OCI-M2 (cell line): Measurements from ENCODE around the gene MANEAL.
A peak's percentile ranks its signal among the peaks of the same experiment; 100 is the strongest.

Source experiments
- DNase-seq: peaks from one replicate; lab custom pipeline; 2025; ENCODE audit not compliant: unreplicated experiment; lab: John Stamatoyannopoulos, UW

The MANEAL gene

DNA sequence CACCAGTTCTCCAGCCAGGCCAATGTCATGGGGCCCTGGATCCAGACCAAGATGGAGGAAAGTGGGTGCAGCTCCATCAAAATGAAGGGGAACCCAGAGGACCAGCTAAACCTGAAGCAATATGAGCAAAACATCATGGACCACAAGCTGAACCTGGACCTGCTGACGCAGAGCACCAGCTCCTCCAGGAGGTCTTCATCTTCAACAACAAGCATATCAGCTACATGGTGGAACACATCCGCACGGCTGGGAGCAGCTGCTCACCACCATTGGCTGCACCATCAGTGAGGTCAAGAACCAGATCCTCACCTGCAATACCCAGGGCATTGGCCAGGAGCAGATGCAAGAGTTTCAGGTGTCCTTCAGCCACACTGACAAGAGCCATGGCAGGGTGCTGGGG is 15.0 kb upstream of the MANEAL start:
- no peak for DNase-seq

DNA sequence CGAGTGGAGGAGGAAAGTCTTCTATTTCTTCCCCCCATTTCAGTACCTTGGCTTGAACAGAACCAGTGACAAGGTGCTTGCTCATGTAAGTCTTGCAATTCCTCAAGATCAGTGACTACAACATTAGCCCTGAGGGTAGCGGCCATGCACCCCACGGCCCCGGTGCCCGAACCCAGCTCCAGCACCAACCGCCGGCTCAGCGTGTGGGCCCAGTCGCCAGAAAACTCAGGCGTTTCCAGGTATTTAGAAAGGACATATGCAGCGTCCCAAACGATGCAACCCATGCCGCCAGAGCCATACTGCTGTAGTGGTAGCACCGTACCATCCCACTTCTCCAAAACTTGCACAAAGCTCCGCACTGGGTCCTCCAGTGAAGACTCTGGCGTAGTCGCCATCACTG is 11.2 kb upstream of the MANEAL start:
- DNase-seq, result no peak

DNA sequence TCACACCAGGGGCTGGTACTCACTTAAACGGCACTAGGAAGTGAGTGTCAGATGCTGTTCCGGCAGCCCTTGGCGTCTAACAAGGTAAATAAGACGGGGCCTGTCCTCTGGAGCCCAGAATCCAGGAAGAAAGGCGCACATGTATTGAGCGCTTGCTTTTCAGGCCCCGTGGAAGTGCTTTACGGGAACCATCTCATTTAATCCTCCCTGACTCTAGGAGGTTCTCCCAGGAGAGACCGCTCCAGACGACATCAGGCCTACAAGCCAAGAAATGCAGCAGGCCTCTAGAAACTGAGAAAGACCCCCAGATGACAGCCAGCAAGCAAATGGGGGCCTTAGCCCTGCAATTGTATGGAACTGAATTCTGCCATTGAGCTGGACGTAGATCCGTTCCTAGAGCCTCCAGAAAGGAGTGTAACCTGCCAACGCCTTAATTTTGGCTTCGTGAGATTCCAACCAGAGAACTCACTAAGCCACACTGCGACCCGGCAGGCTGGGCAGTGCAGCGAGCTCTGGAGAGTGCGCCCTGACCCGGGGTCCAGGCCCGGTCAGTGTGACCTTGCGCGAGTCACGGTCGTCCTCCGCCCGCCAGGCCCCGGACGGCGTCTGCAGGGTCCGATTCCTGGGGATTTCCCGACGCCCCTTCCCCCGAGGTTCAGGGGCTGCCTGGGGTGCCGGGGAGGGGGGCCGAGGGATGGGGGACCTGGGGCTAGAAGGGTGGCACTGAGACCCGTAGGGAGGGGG is 532 bp upstream of the MANEAL start:
- DNase-seq, result no peak

DNA sequence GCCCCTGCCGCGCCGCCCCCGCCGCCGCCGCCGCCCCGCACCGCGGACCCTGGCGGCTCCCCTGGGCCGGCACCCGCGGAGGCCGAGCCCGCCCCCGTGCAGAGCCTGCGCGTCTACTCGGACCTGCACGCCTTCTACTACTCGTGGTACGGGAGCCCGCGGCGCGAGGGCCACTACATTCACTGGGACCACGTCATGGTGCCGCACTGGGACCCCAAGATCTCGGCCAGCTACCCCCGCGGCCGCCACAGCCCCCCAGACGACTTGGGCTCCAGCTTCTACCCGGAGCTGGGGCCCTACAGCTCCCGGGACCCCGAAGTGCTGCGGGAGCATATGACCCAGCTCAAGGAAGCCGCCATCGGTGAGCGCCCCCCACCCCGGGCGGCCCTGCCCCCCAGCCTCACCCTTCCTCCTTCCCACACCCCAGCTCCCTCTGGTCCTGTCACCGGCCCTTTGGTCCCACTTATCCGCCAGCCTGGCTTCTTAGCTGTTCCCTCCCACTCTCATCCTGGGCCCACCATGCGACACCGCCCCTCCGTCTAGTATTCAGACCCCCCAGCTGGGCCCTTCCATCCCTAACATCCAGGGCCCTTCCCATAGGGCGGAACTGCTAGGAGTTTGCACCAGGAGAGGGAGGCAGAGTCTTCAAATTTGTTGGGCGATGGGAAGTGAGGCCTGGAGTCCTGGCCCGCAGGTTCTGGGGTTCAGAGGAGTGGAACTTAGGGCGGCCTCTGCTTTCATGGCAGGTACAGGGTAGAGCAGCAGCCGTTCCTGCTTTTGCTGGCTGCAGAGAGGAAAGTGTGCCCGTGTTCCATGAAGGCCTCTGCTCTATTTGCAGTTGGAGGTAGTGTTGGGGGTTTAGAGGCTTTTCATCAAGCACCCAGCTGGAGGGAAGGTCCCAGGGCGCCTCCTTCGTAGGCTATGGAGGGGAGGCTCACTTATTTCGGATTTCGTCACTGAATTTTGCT is 1.0 kb downstream of the MANEAL start:
- no peak for DNase-seq

DNA sequence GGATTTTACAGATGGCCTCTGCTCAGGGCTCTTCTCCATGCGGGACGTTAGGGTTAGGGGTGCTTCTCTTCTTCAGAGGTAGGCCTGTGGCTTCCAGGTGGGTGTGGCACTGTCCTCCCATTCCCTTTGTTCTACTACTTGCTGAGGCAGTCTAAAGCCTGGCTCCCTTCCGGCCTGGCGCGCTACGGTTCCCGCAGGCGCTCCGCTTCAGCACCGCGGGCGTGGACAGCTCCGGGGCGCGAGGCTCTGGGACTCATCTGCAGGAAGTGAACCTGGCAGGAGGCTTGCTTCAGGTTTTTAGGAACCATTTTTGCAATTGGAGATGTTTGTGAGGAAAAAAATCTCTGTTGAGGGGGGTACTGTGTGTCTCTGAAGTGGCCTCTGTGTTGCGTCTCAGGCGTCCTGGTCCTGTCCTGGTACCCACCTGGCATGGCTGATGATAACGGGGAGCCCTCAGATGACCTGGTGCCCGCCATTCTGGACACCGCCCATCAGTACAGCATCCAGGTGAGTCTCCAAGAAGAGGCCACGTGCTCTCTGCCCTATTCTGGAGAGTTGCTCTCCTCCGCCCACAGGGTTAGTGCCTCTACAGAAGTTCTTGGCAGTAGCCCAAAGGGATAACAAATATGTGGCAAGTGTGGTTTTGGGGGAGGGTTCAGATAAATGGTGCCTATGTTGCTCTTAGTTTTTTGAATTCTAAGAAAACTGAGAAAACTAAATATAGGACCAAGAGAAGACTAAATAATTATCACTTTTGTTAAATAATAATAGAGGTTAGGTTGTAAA is 1.9 kb downstream of the MANEAL start:
- DNase-seq, result no peak

DNA sequence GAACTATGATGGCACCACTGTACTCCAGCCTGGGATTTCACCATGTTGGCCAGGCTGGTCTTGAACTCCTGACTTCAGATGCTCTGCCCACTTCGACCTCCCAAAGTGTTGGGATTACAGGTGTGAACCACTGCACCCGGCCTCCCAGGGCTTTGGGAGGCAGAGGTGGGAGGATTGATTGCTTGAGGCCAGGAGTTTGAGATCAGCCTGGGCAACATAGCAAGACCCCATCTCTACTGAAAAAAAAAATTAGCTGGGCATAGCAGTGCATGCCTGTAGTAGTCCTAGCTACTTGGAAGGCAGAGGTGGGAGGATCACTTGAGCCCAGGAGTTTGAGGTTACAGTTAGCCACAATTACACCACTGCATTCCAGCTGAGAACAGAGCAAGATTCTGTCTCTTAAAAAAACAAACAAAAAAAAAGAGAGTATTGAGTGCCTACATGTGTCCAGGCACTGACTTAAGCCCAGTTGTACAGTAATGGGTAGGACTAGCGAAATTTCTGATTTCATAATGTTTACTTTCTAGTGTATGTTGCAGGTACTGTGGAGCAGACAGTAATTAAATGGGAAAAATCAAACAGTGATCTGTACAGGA is 4.2 kb downstream of the MANEAL start:
- DNase-seq, result no peak

DNA sequence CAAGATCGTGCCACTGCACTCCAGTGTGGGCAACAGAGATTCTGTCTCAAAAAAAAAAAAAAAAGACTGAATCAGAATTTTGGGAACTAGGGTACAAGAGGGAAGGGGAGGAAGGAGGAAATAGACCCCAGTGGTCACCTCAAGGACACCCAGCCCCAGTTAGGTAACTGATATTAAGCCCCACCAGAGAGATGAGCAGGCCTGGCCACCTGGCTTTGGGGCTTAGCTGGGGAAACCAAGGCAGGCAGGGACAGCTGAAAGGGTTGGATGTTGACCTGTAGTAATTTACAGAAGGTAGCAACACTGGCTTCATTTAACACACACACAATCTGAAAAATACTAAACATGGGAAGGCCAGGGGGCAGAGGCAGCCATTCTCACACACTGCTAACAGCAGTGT is 8.8 kb downstream of the MANEAL start:
- DNase-seq, result no peak

DNA sequence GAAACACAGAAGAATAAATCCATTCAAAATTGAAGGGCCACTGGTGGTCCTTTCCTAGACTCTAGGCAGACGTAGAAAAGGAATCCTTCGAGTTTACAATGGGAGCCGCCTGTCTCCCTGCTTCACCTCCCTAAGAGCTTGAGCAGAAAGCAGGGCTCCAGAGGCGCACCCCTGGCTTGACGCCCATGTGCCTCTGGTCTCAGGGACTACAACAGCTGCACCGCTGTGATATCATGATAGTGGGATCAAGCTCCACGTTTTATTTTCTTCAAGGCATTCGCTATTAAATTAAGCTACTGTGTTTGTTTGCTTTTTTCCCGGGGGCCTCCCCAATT is 13.5 kb downstream of the MANEAL start:
- DNase-seq, result no peak

DNA sequence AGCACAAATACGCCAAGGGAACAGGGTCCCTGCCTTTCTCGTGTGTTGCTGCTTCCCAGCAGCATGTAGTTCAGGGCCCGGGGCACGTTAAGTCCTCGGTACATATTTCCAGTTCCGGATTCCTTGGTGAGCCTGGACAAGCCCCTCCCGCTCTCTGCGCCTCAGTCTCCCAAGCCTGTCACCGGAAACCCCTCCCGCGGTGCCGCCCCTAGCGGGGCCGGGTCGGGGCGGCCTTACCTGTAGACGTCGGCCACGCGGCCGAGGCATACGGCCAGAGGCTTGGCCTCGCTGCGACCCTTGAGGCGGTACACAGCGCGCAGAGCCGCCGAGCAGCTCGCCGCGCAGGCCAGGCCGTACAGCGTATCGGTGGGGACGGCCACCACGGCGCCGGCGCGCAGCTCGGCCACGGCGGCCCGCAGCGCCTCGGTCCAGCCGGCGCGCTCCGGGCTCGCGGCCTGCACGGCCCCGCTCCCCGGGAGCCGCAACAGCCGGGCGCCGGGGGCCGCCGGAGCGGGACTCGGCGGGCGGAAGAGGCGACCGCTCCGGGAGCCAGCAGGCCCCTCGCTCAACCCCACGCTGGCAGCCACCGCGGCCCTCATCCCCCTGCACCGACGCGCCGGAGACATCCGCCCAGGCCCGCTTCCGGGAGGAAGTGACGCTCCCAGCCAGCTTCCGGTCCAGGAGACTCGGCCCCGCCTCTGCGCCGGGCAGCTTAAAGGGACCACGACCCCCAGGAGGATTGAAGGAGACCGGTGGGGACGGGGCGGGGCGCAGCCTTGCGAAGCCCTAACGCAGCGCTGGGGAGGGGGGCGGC is 14.1 kb downstream of the MANEAL start, which contains the start of the genes C1orf122 and YRDC:
C1orf122 (plus strand) TSS at position 236 of the 814 bp plus-strand sequence. CDS start 615 bp downstream, outside the sequence.
YRDC (minus strand) TSS at position 654 of the 814 bp plus-strand sequence; CDS start at position 626, 28 bp downstream.
- peak; percentile 35 for DNase-seq

DNA sequence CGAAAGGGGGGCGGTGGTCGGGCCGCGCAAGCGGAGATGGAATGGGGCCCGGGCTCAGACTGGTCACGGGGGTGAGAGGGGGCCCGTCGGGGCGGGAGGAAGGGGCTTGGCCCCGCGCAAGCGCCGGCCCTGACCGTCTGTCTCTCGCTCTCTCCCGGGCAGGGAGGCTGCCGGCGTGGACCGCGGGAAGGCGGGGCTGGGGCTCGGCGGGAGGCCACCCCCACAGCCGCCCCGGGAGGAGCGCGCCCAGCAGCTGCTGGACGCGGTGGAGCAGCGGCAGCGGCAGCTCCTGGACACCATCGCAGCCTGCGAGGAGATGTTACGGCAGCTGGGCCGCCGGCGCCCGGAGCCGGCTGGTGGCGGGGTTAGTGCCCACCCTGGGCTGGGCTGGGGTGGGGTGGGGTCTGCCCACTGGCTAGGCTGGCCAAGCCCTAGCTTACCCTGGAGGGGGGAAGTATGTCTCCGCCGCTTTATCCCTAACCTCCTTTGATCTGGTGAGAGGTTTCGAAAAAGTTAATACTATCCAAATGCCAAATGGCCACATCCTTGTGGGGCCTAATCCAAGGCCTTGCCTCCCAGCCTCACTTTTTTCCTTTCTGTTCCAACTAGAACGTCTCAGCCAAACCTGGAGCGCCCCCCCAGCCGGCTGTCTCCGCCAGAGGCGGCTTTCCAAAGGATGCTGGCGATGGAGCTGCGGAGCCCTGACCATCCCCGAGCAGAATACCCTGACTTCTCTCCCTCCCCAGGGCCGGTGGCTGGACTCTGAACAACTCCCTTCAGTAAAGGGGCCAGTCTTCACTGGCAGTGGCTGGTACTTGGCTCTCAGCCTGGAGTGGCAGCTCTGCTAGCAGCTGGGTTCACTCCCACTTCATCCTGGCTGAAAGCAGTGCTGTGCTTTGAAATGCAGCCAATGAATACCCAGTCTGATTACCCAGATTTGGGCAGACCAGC is 15.0 kb downstream of the MANEAL start:
- DNase-seq, result no peak

DNA sequence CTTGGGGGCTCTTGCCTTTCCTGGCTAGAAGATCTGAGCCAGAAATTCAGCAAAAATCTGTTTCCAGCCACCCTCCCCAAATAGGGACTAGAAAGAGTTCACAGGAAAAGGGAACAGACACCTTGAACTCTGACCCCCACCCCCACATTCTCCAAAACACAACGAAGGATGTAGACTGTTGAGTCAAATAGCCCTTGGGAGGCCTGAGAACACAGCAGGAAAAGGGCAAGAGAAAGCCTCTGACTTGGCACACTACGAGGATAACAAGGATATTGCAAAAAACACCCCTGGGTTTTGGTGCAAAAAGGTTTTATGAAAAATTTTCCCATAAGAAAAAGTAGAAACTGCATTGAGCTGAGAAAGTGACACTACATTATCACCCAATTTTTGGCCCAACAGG is 16.3 kb downstream of the MANEAL start:
- DNase-seq, result no peak

DNA sequence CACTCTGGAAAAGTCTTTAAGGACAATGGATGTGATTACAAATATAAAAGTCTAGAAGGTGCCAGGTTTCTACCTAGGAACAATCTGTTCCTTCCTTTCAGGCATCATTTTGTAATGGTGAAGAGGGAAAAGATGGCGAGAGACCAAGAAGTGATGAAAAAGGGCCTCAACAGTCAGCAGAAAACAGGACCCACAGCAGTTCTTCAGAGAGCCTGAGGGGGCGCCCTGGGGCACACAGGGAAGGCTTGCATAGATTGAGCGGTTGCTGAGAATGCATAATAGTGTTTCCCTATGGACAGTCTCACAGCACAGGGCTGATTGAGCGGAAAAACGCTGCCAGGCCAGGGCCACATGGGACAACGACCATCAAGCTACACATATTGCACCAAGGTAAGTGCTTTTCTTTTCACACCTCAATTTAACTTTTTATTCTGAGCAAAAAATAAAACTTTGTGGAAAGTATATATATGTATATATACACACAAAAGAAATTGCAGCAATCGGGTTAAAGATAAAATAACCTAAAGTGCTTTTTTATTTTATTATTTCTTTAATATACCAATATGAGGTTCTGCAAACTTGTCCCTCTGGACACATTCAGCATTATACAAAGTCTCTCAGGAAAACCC is 17.5 kb downstream of the MANEAL start:
- DNase-seq, result no peak

DNA sequence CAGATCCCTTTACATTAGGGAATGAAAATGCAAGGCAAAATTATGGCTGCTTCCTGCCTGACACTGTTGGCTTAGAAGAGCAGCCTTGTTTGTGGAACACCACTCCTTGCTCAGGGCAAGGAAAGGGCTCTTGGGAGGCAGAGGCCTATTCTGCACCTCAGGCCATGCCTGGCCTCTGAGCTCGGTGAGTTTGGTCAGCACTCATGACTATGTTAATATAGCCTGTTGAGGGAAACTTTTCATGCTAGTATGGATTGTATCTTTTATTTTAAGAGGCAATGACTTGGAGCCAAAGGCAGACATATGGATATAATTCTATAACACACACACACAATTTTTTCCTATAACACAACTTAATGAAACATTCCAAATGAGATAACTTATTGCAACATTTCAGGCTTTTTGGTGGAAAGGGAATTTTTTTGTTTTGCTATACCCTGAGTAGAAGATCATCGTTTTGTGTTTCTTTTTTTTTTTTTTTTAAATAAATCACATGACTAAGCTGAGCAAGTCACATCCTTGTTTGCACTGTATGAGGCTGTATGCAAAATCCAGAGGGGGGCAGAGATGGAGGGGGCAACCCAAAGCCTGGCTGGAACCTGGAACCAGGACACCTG is 20.0 kb downstream of the MANEAL start:
- no peak for DNase-seq

DNA sequence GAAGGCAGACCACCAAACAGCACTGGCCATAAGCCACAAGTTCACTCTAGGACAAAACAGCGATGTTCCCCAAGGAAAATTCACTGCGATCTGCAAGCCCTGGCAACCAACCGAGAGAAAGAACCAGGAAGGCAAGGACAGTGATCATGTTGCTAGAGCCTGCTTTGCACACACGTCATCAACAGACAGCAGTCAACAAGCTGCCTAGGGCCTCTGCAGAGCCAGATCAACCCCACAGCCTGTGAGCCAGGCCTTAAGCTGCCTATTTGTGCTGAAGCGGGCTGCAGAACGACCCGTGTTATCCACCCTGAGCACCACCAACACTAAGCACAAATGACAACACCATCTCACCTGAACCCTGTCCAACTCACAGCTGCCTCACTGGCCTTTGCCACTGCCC is 20.6 kb downstream of the MANEAL start:
- no peak for DNase-seq

DNA sequence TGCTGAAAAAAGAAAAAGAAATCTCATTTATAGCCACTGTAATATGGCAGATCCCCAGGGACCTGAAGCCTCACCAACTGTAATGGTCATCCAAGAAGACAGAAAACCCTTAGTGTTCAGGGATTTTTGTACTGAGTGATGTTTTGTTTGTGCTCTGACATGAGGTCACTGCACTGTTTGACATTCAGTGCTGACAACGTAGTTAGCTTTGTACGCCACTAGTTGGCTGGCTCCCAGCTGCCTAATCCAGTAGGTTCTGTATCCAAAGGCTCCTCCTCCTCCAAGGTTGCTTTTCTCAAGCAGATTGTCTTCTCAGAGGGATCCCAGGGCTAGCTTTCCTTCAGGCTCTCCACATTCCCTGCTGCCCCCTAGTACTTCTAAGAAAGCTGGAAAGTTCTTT is 23.8 kb downstream of the MANEAL start:
- DNase-seq, result no peak

DNA sequence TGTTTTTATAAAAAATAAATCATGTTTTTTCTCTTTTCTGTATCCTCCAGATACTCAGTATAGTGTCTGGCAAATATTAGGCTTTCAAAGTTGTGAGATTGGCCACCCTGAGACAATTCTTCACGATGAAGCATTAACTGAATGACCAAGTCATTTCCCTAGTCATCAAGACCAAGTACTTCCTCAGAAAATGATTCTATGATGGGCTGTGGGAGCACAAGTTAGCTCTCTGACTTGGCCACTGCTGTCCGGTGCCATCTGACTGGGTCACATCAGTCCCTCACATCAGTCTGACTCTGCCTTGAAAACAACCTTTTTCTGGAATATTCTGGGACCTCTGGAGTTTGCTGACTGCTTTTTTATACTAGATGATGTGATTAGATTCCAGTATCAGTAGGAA is 27.8 kb downstream of the MANEAL start:
- DNase-seq, result no peak

DNA sequence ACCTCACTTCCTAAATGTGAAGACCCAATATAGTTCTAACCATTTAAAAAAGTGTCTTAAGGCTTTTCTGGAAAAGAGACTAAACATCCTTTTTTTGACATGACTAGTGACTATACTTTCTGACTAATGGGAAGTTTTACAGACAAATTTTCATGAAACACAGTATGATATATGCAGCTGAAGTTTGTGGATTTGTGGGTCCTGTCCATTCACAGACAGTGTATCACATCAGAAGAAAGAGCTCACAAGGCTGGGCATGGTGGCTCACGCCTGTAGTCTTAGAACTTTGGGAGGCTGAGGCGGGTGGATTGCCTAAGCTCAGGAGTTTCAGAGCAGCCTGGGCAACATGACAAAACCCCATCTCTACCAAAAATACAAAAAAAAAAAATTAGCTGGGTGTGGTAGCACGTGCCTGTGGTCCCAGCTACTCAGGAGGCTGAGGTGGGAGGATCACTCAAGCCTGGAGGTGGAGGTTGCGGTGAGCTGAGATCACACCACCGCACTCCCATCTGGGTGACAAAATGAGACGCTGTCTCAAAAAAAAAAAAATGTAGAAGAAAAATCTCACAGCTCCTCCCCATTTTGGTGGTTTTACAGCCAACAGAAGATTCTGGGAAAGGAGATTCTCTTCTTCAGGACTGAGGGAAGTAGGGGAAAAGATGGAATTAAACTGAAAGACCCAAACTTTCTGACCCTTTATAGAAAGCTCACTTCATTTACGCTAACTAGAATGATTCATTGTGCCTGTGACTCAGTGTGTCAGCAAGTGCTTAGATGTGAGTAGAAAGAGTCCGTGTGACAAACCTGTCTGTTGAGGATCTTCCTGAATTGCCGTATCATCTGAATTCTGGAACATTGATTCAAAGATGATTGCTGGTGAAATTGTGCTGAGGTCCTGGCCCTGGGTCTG is 29.5 kb downstream of the MANEAL start:
- no peak for DNase-seq
